Esophagus squamous epithelium (tissue), 5 donors: Measurements from ENCODE around the gene FSIP2. TPM values are rescaled to one million over a fixed set of nuclear protein-coding genes. Genes with fewer than 3 reads are reported as not detected.

ENCODE experiments used
- DNase-seq: peaks from one replicate; lab custom pipeline; 2025; lab: John Stamatoyannopoulos, UW
- H3K27ac ChIP-seq, 4 donors: fragments of 200-600 bp; sonication (generic); one replicate each; pipeline ENCODE4 v1.5.1; 2016 to 2019; ENCODE audit warnings: mild to moderate bottlenecking in 1 of 4
- H3K27me3 ChIP-seq, 4 donors: fragments of 200-600 bp; sonication (generic); 1 replicate in 3 of 4; 2 replicates in 1 of 4; pipeline versions ENCODE4 v1.5.1 to v1.6.0; 2017 to 2021; ENCODE audit warnings: antibody characterized with exemption in 1 of 4
- H3K36me3 ChIP-seq, 3 donors: fragments of 200-600 bp; sonication (generic); one replicate each; pipeline ENCODE4 v1.5.1; 2016 to 2019
- H3K4me1 ChIP-seq, 3 donors: fragments of 200-600 bp; sonication (generic); one replicate each; pipeline ENCODE4 v1.5.1; 2017 to 2019
- H3K4me3 ChIP-seq, 4 donors: fragments of 200-600 bp; sonication (generic); 1 replicate in 3 of 4; 2 replicates in 1 of 4; pipeline ENCODE4 v1.5.1; 2016 to 2019; ENCODE audit warnings: mild to moderate bottlenecking in 2 of 4, moderate library complexity in 1 of 4
- H3K9me3 ChIP-seq, 3 donors: fragments of 200-600 bp; sonication (generic); one replicate each; pipeline ENCODE4 v1.5.1; 2016 to 2019
- POLR2A ChIP-seq, 4 donors: fragments of 450-650 bp; IDR thresholded peaks; one replicate each; pipeline ENCODE4 v1.6.1; 2017; ENCODE audit warnings: antibody characterized with exemption in 4 of 4, mild to moderate bottlenecking in 4 of 4, moderate library complexity in 3 of 4
- WGBS, 2 donors: methylation state at CpG; one replicate each; pipeline ENCODE4 v1.1.5; 2018; 5-methylcytosine and 5-hydroxymethylcytosine counted together
- intact Hi-C: fragments of 100-400 bp; cut with DNase I; formaldehyde crosslinking; loops from one replicate; pipeline ENCODE4 v1.15.0; 2022
- total RNA-seq, 4 donors: library from RNA; depleted of rRNA; stranded (reverse); fragments of >200 nt; gene quantifications; one replicate each; pipeline ENCODE4 v1.1.0, GENCODE V29; 2016
- TF ChIP-seq, protein P1 (sequence below), 6 experiments: fragments of 450-650 bp in 4 of 6; fragments of 200-600 bp in 2 of 6; sonication (generic) in 2 of 6; IDR thresholded peaks; one replicate each; pipeline ENCODE4 v1.5.1; 2016 to 2019; ENCODE audit warnings: antibody characterized with exemption in 6 of 6, mild to moderate bottlenecking in 4 of 6, moderate library complexity in 4 of 6
- donor health status: DM: yes; HTN: yes; CAD: no.

FSIP2 gene
- total RNA-seq, 4 donors from 2014 or later: 0.04 to 0.38 (median 0.12) TPM; not detected in 1

DNA sequence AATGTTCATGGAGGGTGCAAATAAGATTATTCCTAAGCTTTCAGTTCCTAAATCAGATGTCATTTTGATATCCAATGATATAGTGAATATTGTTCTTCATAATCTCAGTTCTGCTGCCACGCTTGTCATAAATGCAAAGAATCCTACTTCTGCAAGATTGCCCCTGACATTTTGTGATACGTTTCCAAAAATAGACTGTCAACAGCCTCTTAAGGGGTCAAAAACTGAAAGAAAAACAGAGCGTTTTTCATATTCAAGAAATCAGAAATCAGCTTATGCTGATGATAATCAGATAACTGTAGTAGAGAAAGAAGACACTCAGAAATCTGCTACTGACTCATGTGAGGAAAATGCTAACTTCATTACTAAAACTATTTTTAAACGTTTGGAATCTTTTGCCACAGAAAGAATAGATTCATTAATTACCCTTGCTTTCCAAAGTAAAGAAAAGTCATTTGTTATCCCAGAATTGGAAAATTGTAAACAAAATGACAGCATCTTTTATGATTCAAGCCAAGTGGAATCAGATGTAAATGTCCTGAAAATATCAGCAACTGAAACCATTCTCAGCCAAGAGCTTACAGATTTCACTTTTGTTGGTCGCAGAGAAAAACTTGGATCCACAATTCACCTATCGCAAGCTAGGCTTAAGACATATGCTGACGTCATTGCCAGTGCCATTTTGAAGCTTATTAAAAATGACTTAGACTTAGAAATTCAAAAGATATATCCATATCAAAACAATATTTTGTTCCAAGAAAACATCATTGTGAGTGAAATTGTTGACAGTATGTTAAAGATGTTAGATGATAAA, 55.1 kb downstream of the FSIP2 start:
- WGBS, 2 donors: 52 to 60% methylated on average over 7 of the region's 7 CpGs
- intact Hi-C loops: no loop called here
- Histone ChIP-seq H3K4me3 (no peak overlapping the region), H3K9me3 (no peaks in the 10 kb centered on the region), H3K27me3 (no peaks in the 10 kb centered on the region), H3K36me3 (no peaks in the 10 kb centered on the region), H3K27ac (no peak overlapping the region), H3K4me1 (no peaks in the 10 kb centered on the region)
- TF ChIP-seq, protein P1, sequence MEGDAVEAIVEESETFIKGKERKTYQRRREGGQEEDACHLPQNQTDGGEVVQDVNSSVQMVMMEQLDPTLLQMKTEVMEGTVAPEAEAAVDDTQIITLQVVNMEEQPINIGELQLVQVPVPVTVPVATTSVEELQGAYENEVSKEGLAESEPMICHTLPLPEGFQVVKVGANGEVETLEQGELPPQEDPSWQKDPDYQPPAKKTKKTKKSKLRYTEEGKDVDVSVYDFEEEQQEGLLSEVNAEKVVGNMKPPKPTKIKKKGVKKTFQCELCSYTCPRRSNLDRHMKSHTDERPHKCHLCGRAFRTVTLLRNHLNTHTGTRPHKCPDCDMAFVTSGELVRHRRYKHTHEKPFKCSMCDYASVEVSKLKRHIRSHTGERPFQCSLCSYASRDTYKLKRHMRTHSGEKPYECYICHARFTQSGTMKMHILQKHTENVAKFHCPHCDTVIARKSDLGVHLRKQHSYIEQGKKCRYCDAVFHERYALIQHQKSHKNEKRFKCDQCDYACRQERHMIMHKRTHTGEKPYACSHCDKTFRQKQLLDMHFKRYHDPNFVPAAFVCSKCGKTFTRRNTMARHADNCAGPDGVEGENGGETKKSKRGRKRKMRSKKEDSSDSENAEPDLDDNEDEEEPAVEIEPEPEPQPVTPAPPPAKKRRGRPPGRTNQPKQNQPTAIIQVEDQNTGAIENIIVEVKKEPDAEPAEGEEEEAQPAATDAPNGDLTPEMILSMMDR (IDR thresholded peaks at IDR 0.05): no peak
- TF ChIP-seq POLR2A (IDR thresholded peaks at IDR 0.05): no peak
- no peak for DNase-seq

DNA sequence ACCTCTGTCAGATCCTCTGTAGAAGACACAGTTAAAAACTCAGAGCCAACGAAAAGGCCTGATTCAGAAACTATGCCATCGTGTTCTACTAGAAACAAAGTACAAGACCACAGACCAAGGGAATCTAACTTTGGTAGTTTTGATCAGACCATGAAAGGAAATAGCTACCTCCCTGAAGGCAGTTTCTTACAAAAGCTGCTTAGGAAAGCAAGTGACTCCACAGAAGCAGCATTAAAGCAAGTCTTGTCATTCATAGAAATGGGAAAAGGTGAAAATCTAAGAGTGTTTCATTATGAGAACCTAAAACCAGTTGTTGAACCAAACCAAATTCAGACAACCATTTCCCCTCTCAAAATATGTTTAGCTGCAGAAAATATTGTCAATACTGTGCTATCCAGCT, 58.2 kb downstream of the FSIP2 start:
- intact Hi-C loops: no loop called here
- no peak for DNase-seq
- no peak overlapping the region for H3K4me3 ChIP-seq
- 75 to 86% methylated on average over 2 of the region's 2 CpGs for WGBS, 2 donors
- no peaks in the 10 kb centered on the region for H3K36me3 ChIP-seq
- H3K27ac ChIP-seq: no peak overlapping the region
- TF ChIP-seq POLR2A (IDR thresholded peaks at IDR 0.05): no peak
- TF ChIP-seq, protein P1 (IDR thresholded peaks at IDR 0.05): no peak
- H3K9me3 ChIP-seq: no peaks in the 10 kb centered on the region
- no peaks in the 10 kb centered on the region for H3K4me1 ChIP-seq
- no peaks in the 10 kb centered on the region for H3K27me3 ChIP-seq

DNA sequence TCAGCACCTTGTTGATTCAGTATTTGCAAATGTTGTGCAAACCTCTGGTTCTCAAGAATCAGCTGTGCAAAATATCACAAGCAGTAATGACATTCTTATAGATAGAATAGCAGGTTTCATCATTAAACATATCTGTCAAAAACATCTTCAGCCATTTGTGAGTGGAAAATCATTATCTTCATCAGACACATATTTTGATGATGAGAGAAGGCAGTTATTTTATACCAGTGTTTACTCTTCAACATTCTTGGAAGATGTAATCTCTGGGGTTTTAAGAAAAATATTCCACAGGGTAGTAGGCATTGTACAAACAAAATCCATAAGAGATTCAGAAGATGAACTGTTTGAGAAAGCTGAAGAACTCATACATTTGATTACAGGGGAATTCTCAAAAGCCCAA, 64.3 kb downstream of the FSIP2 start:
- intact Hi-C loops: no loop called here
- Histone ChIP-seq H3K36me3 (no peaks in the 10 kb centered on the region), H3K4me3 (no peak overlapping the region), H3K27ac (no peak overlapping the region), H3K9me3 (no peaks in the 10 kb centered on the region), H3K4me1 (no peaks in the 10 kb centered on the region), H3K27me3 (no peaks in the 10 kb centered on the region)
- TF ChIP-seq, protein P1 (IDR thresholded peaks at IDR 0.05): no peak
- no peak for TF ChIP-seq POLR2A (IDR thresholded peaks at IDR 0.05)
- DNase-seq: no peak

DNA sequence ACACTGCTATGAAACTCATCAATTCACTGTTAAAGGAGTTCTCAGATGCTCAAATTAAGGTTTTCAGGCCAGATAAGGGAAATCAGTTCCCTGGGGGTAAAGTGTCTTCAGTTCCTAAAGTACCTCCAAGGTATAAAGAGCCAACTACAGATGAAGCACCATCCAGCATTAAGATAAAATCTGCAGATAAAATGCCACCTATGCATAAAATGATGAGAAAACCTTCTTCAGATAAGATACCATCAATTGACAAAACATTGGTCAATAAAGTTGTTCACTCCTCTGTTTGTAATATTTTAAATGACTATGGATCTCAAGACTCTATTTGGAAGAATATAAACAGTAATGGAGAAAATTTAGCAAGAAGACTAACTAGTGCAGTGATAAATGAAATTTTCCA, 68.2 kb downstream of the FSIP2 start:
- TF ChIP-seq, protein P1 (IDR thresholded peaks at IDR 0.05): no peak
- TF ChIP-seq POLR2A (IDR thresholded peaks at IDR 0.05): no peak
- Histone ChIP-seq H3K27ac (no peak overlapping the region), H3K4me1 (no peaks in the 10 kb centered on the region), H3K27me3 (no peaks in the 10 kb centered on the region), H3K36me3 (no peaks in the 10 kb centered on the region), H3K4me3 (no peak overlapping the region), H3K9me3 (no peaks in the 10 kb centered on the region)
- no peak for DNase-seq
- intact Hi-C loops: no loop called here

DNA sequence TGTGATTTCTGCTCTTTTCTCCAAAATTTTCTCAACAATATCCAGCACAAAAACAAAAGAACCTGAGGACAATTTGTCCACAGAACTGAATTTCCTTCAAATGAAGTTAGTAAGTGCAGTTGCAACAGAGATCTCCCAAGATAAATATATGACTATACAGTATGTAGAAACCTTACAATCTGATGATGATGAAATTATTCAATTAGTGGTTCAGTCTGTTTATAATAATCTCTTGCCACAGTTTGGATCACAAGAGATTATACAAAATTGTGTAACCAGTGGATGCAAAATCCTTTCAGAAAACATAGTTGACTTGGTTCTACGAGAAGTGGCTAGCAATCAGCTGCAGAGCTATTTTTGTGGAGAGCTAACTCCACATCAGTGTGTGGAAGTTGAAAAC, 68.7 kb downstream of the FSIP2 start:
- no peaks in the 10 kb centered on the region for H3K27me3 ChIP-seq
- DNase-seq: no peak
- intact Hi-C loops: no loop called here
- TF ChIP-seq, protein P1 (IDR thresholded peaks at IDR 0.05): no peak
- TF ChIP-seq POLR2A (IDR thresholded peaks at IDR 0.05): no peak
- H3K4me1 ChIP-seq: no peaks in the 10 kb centered on the region
- no peak overlapping the region for H3K27ac ChIP-seq
- WGBS, 2 donors: 56 to 91% methylated on average over 1 of the region's 1 CpG
- no peak overlapping the region for H3K4me3 ChIP-seq
- H3K36me3 ChIP-seq: no peaks in the 10 kb centered on the region
- no peaks in the 10 kb centered on the region for H3K9me3 ChIP-seq
